ENCODE results near the gene CDK9. TPM values are rescaled to one million over a fixed set of nuclear protein-coding genes. Genes with fewer than 3 reads are reported as not detected.
"Not testable (repeated sequence)": the region's sequence is repeated elsewhere in the genome, so short reads cannot be mapped to it uniquely, and the experiment has no call there.

CDK9 gene
- total RNA-seq, 6 experiments from 2014 or later: 52.0 to 61.3 (median 56.2) TPM

DNA sequence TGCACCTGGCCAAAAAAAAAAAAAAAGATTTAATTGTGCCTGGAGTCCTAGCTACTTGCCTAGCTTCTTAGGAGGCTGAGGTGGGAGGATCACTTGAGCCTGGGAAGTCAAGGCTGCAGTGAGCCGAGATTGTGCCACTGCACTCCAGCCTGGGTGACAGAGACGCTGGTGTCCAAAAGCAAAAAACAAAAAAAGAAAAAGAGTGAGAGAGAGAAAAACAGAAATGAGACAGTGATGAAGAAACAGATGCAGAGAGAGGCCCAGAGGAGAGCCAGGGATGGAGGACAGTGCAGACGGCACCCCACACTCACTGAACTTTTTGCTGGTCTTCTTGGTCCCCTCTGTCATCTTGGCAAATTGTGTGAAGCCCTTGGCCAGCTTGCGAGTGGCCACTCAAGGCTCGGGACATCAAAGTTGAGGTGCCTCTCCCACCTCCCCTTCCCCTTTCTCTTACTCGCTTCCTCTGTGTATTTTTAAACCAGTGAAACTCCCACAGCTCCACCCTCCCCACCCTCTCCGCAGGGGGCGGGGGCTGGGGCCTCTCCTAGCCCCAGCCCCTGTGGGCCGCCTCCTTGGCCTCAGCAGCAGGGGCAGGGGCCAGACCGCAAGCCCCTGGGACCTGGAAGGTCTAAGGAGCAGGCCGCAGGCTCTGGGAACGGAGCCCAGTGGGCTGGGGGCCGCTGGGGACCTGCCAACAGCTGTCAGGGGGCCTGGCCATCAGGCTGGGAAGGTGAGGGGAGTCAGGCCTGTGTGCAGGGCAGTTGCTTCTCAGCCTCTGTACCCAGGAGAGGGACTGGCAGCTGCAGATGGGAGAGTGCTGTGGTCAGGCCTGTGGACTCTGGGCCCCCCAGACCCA is 7.3 kb upstream of the CDK9 start, which contains the start of gene SH2D3C:
Gene SH2D3C (minus strand): TSS at position 387 of the 856 bp plus-strand sequence. CDS start 39 bp downstream, at position 348.
- Mint-ChIP-seq H3K9me3 (no peaks in the 10 kb centered on the region), H3K27ac (no peak within 1 kb of the TSS), H3K36me3 (ENCODE audit: low read depth) (no peaks in the 10 kb centered on the region), H3K4me3 (no peak within 1 kb of the TSS), H3K4me1 (ENCODE audit: low read depth) (no peaks in the 10 kb centered on the region), H3K27me3 (ENCODE audit: insufficient read depth) (peaks cover 19% of the 10 kb centered on the region)
- TF ChIP-seq, protein P1, sequence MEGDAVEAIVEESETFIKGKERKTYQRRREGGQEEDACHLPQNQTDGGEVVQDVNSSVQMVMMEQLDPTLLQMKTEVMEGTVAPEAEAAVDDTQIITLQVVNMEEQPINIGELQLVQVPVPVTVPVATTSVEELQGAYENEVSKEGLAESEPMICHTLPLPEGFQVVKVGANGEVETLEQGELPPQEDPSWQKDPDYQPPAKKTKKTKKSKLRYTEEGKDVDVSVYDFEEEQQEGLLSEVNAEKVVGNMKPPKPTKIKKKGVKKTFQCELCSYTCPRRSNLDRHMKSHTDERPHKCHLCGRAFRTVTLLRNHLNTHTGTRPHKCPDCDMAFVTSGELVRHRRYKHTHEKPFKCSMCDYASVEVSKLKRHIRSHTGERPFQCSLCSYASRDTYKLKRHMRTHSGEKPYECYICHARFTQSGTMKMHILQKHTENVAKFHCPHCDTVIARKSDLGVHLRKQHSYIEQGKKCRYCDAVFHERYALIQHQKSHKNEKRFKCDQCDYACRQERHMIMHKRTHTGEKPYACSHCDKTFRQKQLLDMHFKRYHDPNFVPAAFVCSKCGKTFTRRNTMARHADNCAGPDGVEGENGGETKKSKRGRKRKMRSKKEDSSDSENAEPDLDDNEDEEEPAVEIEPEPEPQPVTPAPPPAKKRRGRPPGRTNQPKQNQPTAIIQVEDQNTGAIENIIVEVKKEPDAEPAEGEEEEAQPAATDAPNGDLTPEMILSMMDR (IDR thresholded peaks at IDR 0.05): no peak
- no peak for DNase-seq

DNA sequence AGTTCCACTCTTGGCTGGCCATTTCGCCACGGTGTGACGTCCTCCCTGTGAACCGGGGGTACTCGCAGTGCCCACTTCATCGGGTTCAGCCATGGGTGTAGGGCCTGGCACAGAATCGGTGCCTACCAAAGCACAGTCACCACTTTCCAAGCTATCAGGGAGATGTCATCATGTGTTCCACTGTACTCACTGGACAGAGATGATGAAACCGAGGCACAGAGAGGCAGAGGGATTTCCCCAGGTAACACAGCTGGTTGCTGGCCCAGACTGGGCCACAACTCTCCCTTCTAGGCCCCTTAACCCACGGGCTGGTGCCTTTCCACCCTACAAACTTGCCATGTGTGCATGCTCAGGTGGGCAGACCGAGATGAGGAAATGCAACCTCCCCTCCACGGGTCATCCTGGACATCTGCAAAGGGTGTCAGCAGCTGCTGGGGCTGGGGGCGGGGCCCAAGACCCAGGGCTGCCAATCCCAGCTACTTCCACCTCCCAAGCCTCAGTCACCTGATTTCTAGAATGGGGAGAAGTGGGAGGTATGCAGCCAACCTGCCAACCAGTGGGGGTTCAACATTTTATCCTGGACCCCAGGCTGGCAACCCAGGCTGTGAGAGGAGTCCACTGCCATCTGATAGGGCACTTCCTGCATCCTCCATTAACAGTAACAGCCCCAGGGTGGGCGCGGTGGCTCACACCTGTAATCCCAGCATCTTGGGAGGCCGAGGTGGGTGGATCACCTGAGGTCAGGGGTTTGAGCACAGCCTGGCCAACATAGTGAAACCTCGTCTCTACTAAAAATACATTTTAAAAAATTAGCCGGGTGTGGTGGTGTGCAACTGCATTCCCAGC is 6.5 kb upstream of the CDK9 start:
- no peaks in the 10 kb centered on the region for H3K36me3 Mint-ChIP-seq (ENCODE audit: low read depth)

DNA sequence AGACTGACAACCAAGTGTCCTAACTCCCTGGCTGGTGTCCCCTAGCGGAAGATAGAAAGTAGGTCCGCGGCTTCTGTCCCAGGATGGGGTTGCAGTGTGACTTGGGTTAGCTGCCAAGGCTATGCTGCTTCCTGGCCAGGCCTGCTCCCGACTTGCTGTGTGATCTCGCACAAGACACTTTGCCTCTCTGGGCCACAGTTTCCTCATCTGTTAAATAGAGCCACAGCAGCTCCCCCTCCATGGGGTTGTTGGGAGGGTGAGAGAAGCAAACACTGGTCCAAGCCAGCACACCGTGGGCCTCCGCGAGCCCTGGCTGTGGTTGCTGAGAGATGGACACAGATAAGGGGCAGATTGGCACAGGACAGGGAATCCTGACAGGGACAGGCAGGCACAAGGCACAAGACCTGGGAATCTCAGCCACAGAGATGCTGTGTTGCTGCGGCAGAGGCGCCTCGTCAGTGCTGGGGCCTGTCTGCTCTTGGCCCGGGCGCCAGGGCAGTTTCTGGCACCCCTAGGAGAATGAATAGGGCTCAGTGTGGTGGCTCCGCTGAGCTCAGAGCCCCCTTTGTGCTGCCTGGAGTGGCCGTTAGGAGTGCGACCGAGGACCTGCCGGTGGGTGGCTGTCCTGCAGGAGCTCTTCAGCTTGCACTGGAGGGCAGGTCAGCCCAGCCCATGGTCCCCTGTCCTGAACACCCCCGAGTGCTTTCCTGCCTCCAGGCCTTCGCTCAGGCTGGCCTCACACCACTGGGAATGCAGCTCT is 5.5 kb upstream of the CDK9 start:
- Mint-ChIP-seq H3K4me1 (ENCODE audit: low read depth) (no peaks in the 10 kb centered on the region), H3K9me3 (no peaks in the 10 kb centered on the region), H3K4me3 (no peak overlapping the region), H3K27me3 (ENCODE audit: insufficient read depth) (peaks cover 10% of the 10 kb centered on the region), H3K36me3 (ENCODE audit: low read depth) (no peaks in the 10 kb centered on the region), H3K27ac (no peak overlapping the region)
- DNase-seq: no peak
- TF ChIP-seq, protein P1 (IDR thresholded peaks at IDR 0.05): no peak

More for the DNA sequence above, 6.5 kb upstream of the CDK9 start:
- no peaks in the 10 kb centered on the region for H3K4me1 Mint-ChIP-seq (ENCODE audit: low read depth)
- H3K9me3 Mint-ChIP-seq: no peaks in the 10 kb centered on the region
- TF ChIP-seq, protein P1 (IDR thresholded peaks at IDR 0.05): no peak
- no peak overlapping the region for H3K4me3 Mint-ChIP-seq
- DNase-seq: no peak
- peaks cover 13% of the 10 kb centered on the region for H3K27me3 Mint-ChIP-seq (ENCODE audit: insufficient read depth)
- no peak overlapping the region for H3K27ac Mint-ChIP-seq

DNA sequence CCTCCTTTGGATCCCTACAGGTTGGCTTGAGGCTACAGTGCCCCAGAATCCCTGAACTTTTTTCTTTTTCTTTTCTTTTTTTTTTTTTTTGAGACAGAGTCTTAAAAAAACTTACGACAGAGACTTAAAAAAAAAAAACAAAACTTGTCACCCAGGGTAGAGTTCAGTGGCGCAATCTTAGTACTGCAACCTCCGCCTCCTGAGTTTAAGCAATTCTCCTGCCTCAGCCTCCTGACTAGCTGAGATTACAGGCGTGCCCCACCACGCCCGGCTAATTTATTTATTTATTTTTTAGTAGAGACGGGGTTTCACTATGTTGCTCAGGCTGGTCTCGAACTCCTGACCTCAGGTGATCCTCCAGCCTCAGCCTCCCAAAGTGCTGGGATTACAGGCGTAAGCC is 4.9 kb upstream of the CDK9 start:
- H3K9me3 Mint-ChIP-seq; H3K27ac Mint-ChIP-seq; H3K36me3 Mint-ChIP-seq (ENCODE audit: low read depth); H3K4me3 Mint-ChIP-seq; H3K4me1 Mint-ChIP-seq (ENCODE audit: low read depth); DNase-seq: not testable (repeated sequence)
- H3K27me3 Mint-ChIP-seq (ENCODE audit: insufficient read depth): peaks cover 10% of the 10 kb centered on the region

DNA sequence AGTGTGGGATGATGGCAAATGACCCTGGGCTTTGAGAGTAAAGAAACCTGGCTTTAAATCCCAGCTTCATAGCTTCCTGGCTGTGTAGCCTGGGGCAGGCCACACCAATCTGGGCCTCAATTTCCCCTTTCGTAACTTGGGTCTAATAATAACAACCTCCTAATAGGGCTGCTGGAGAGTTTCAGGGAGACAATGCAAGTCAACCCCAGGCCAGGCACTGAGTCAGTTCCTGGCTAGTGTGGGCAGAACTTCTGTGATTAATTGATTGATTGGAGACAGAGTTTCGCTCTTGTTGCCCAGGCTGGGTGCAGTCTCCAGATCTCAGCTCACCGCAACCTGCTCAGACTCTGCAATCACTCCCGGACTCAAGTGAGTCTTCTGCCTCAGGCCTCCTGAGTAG is 4.0 kb upstream of the CDK9 start:
- no peak for DNase-seq
- TF ChIP-seq, protein P1 (IDR thresholded peaks at IDR 0.05): no peak
- Mint-ChIP-seq H3K4me1 (ENCODE audit: low read depth) (no peaks in the 10 kb centered on the region), H3K27me3 (ENCODE audit: insufficient read depth) (peaks cover 10% of the 10 kb centered on the region), H3K36me3 (ENCODE audit: low read depth) (peaks cover 4% of the 10 kb centered on the region), H3K9me3 (no peaks in the 10 kb centered on the region), H3K27ac (no peak overlapping the region), H3K4me3 (no peak overlapping the region)

Data from HFFc6 (cell line).